OCI-LY7 (cell line): ENCODE data around the gene RAB17. TPM values are rescaled to one million over a fixed set of nuclear protein-coding genes. Genes with fewer than 3 reads are reported as not detected.

ENCODE experiments used
- BruUV-seq: library from RNA; stranded (reverse); fragments of 400-500 nt; replicated peaks from 2 replicates; lab custom pipeline; 2021; lab: Mats Ljungman, UMichigan
- CTCF ChIA-PET: fragments of 300-600 bp; sonication (Branson Sonifier 250); formaldehyde crosslinking; loops from one replicate; lab custom pipeline; 2022; ENCODE audit warnings: antibody characterized with exemption; ENCODE audit not compliant: unreplicated experiment; lab: Charles Lee
- POLR2A ChIA-PET: fragments of 300-600 bp; sonication (Branson Sonifier 250); formaldehyde crosslinking; loops from one replicate; lab custom pipeline; 2022; ENCODE audit warnings: antibody characterized with exemption; lab: Charles Lee
- DNase-seq: peaks from one replicate; pipeline ENCODE4 v3.0.0-alpha.2; 2015; ENCODE audit warnings: low spot score
- H2AFZ ChIP-seq: fragments of 200-600 bp; sonication (generic), shearing (Covaris generic); 2 replicates; pipeline ENCODE4 v1.6.1; 2014; ENCODE audit warnings: mild to moderate bottlenecking, antibody characterized with exemption, low read length, moderate library complexity
- H3K27ac ChIP-seq: fragments of 200-600 bp; sonication (generic); 2 replicates; pipeline ENCODE4 v1.5.1; 2014; ENCODE audit warnings: mixed run types, low read depth, mild to moderate bottlenecking, moderate library complexity, low read length, inconsistent platforms; ENCODE audit not compliant: poor library complexity, severe bottlenecking
- H3K36me3 ChIP-seq: fragments of 200-600 bp; sonication (generic); 2 replicates; pipeline ENCODE4 v1.6.1; 2014; ENCODE audit warnings: mild to moderate bottlenecking, antibody characterized with exemption, low read length, moderate library complexity, mixed read lengths; ENCODE audit not compliant: insufficient read depth
- H3K4me1 ChIP-seq: fragments of 200-600 bp; sonication (generic); 2 replicates; pipeline ENCODE4 v1.5.1; 2014; ENCODE audit warnings: mild to moderate bottlenecking, low read length; ENCODE audit not compliant: insufficient read depth, poor library complexity, severe bottlenecking
- H3K4me2 ChIP-seq: fragments of 200-600 bp; sonication (generic); 2 replicates; pipeline ENCODE4 v1.6.1; 2014; ENCODE audit warnings: mild to moderate bottlenecking, low read length
- H3K4me3 ChIP-seq: fragments of 200-600 bp; sonication (generic); 2 replicates; pipeline ENCODE4 v1.5.1; 2014; ENCODE audit warnings: mild to moderate bottlenecking, low read depth, low read length; ENCODE audit not compliant: poor library complexity, severe bottlenecking
- H3K79me2 ChIP-seq: fragments of 200-600 bp; sonication (generic); 2 replicates; pipeline ENCODE4 v1.6.1; 2016; ENCODE audit warnings: low read depth, mild to moderate bottlenecking, low read length, moderate library complexity, mixed read lengths; ENCODE audit not compliant: insufficient read depth
- H3K9me2 ChIP-seq: fragments of 200-600 bp; sonication (generic); 2 replicates; pipeline ENCODE4 v1.6.1; 2016; ENCODE audit warnings: mild to moderate bottlenecking, low read length, mixed read lengths; ENCODE audit not compliant: insufficient read depth
- H3K9me3 ChIP-seq: fragments of 200-600 bp; sonication (generic); 2 replicates; pipeline ENCODE4 v1.6.1; 2014; ENCODE audit warnings: mild to moderate bottlenecking, mixed run types, low read length, mixed read lengths
- H4K20me1 ChIP-seq: fragments of 200-600 bp; sonication (generic); 2 replicates; pipeline ENCODE4 v1.6.1; 2014; ENCODE audit warnings: mild to moderate bottlenecking, antibody characterized with exemption, low read length, moderate library complexity, mixed read lengths; ENCODE audit not compliant: insufficient read depth
- EZH2phosphoT487 ChIP-seq: fragments of 200-600 bp; sonication (generic); IDR thresholded peaks from 2 replicates; pipeline ENCODE4 v1.6.1; 2018; ENCODE audit warnings: low read depth, borderline replicate concordance, mild to moderate bottlenecking, mixed run types, antibody characterized with exemption, low read length, moderate library complexity, mixed read lengths
- intact Hi-C: fragments of 100-400 bp; cut with micrococcal nuclease; formaldehyde crosslinking; loops from one replicate; pipeline ENCODE4 v1.10.0; 2022; ENCODE audit not compliant: unreplicated experiment
- total RNA-seq, 2 experiments: library from RNA; depleted of rRNA in 1 of 2; stranded (reverse); fragments of >200 nt in 1 of 2; shearing (Covaris generic) in 1 of 2; gene quantifications; 2 replicates each; pipeline ENCODE4 v1.2.3, GENCODE V29; 2014 to 2022
- TF ChIP-seq, protein P1 (sequence below): fragments of 200-600 bp; sonication (generic); conservative IDR thresholded peaks from 2 replicates; pipeline ENCODE4 v1.5.1; 2014; ENCODE audit warnings: mild to moderate bottlenecking, antibody characterized with exemption, low read length, moderate library complexity, mixed read lengths

Gene RAB17
- total RNA-seq, 2 experiments from 2014 or later: not detected

DNA sequence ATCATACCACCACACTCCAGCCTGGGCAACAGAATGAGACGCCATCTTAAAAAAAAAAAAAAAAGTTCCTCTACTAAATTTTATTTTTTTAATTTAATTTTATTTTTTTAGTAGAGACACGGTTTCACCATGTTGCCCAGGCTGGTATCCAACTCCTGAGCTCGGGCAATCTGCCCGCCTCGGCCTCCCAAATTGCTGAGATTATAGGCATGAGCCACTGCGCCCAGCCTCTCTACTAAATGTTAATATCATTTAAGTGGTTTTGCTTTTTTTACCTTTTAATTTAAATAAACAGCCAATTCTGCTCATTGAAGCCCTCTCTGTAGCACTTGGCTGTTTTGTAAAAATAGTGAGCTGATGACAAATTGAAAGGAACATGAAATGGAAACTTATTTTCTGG is 9.2 kb downstream of the RAB17 start:
- no peaks in the 10 kb centered on the region for H3K9me2 ChIP-seq
- no TSS peak for BruUV-seq
- no peaks in the 10 kb centered on the region for H3K4me1 ChIP-seq
- ChIA-PET CTCF (no interaction called here), POLR2A (interaction anchor here (0.6 kb wide), 1 partner anchor 1296 kb away, joined by 3 read pairs; no protein-coding TSS in a partner anchor)
- H3K4me3 ChIP-seq: no peak overlapping the region
- TF ChIP-seq, protein P1, sequence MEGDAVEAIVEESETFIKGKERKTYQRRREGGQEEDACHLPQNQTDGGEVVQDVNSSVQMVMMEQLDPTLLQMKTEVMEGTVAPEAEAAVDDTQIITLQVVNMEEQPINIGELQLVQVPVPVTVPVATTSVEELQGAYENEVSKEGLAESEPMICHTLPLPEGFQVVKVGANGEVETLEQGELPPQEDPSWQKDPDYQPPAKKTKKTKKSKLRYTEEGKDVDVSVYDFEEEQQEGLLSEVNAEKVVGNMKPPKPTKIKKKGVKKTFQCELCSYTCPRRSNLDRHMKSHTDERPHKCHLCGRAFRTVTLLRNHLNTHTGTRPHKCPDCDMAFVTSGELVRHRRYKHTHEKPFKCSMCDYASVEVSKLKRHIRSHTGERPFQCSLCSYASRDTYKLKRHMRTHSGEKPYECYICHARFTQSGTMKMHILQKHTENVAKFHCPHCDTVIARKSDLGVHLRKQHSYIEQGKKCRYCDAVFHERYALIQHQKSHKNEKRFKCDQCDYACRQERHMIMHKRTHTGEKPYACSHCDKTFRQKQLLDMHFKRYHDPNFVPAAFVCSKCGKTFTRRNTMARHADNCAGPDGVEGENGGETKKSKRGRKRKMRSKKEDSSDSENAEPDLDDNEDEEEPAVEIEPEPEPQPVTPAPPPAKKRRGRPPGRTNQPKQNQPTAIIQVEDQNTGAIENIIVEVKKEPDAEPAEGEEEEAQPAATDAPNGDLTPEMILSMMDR: no peak
- TF ChIP-seq EZH2phosphoT487: no peak
- H3K36me3 ChIP-seq: no peaks in the 10 kb centered on the region
- no peak overlapping the region for H3K4me2 ChIP-seq
- no peak overlapping the region for H2AFZ ChIP-seq
- H3K9me3 ChIP-seq: no peaks in the 10 kb centered on the region
- no peak for DNase-seq
- intact Hi-C loops: loop anchor here (1.0 to 10.0 kb wide), 3 partner anchors 84 to 193 kb away; no protein-coding TSS in a partner anchor
- H4K20me1 ChIP-seq: no peaks in the 10 kb centered on the region
- no peaks in the 10 kb centered on the region for H3K79me2 ChIP-seq
- H3K27ac ChIP-seq: no peak overlapping the region

GRCh38 chr2:237577956-237578870 is 12.3 kb downstream of the RAB17 start:
- H3K4me2 ChIP-seq: no peak overlapping the region
- no peak for TF ChIP-seq EZH2phosphoT487
- TF ChIP-seq, protein P1: no peak
- no peak overlapping the region for H3K4me3 ChIP-seq
- no peaks in the 10 kb centered on the region for H3K4me1 ChIP-seq
- BruUV-seq: no TSS peak
- ChIA-PET CTCF (no interaction called here), POLR2A (no interaction called here)
- H3K9me3 ChIP-seq: no peaks in the 10 kb centered on the region
- H3K36me3 ChIP-seq: no peaks in the 10 kb centered on the region
- no peak overlapping the region for H3K27ac ChIP-seq
- DNase-seq: no peak
- H3K9me2 ChIP-seq: no peaks in the 10 kb centered on the region
- intact Hi-C loops: loop anchor here (10.0 kb wide), 1 partner anchor 453 kb away; no protein-coding TSS in a partner anchor
- no peak overlapping the region for H2AFZ ChIP-seq
- H4K20me1 ChIP-seq: no peaks in the 10 kb centered on the region
- no peaks in the 10 kb centered on the region for H3K79me2 ChIP-seq

DNA sequence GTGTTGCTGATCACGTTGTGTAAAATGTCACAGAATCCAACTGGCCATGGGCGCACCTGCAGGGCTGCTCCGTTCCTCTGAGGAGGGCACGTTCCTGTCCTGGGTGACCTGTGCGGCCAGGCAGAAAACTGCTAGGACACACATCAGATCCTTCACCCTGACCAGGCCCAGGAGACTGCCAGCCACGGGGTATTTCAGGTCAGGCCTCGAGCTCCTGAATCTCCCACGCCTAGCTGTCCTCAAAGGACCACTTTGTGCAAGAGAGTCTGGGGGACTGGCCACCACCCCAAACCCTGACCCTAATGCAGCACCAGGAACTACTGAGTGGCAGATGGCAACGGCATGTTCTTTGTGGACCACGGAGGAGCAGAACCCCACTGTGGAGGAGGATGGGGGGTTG is 13.1 kb downstream of the RAB17 start:
- Histone ChIP-seq H3K4me3 (no peak overlapping the region), H3K79me2 (no peaks in the 10 kb centered on the region), H2AFZ (no peak overlapping the region), H3K27ac (no peak overlapping the region), H3K4me1 (no peaks in the 10 kb centered on the region), H3K9me2 (no peaks in the 10 kb centered on the region), H3K36me3 (no peaks in the 10 kb centered on the region), H3K4me2 (no peak overlapping the region), H3K9me3 (no peaks in the 10 kb centered on the region), H4K20me1 (no peaks in the 10 kb centered on the region)
- no TSS peak for BruUV-seq
- CTCF ChIA-PET: no interaction called here
- no peak for DNase-seq
- POLR2A ChIA-PET: no interaction called here
- intact Hi-C loops: loop anchor here (10.0 kb wide), 1 partner anchor 453 kb away; no protein-coding TSS in a partner anchor
- TF ChIP-seq EZH2phosphoT487: no peak
- TF ChIP-seq, protein P1: no peak
